Panc1 (cell line): ENCODE data around the gene SPTBN1.

Experiments used
- CTCF ChIP-seq: fragments of 450-650 bp; IDR thresholded peaks from 2 replicates; pipeline ENCODE4 v1.5.1; 2017; ENCODE audit warnings: mild to moderate bottlenecking
- POLR2AphosphoS5 ChIP-seq: IDR thresholded peaks from 2 replicates; pipeline ENCODE4 v1.6.1; 2012; ENCODE audit warnings: mild to moderate bottlenecking, low read depth, low read length, moderate library complexity
- SIN3A ChIP-seq: IDR thresholded peaks from 2 replicates; pipeline ENCODE4 v1.6.1; 2012; ENCODE audit warnings: low read depth, mild to moderate bottlenecking, low read length, moderate library complexity, borderline replicate concordance; ENCODE audit not compliant: insufficient read depth
- TCF7L2 ChIP-seq: IDR thresholded peaks from 2 replicates; pipeline ENCODE4 v1.6.1; 2011; ENCODE audit warnings: mild to moderate bottlenecking, low read depth, low read length, inconsistent platforms
- TF ChIP-seq, protein P1 (sequence below), 2 experiments: IDR thresholded peaks; 2 replicates each; pipeline ENCODE4 v1.6.1; 2011 to 2012; ENCODE audit warnings: low read depth in 2 of 2, control low read depth in 1 of 2, low read length in 1 of 2, mild to moderate bottlenecking in 1 of 2, moderate library complexity in 1 of 2; ENCODE audit not compliant: insufficient read depth in 1 of 2

DNA sequence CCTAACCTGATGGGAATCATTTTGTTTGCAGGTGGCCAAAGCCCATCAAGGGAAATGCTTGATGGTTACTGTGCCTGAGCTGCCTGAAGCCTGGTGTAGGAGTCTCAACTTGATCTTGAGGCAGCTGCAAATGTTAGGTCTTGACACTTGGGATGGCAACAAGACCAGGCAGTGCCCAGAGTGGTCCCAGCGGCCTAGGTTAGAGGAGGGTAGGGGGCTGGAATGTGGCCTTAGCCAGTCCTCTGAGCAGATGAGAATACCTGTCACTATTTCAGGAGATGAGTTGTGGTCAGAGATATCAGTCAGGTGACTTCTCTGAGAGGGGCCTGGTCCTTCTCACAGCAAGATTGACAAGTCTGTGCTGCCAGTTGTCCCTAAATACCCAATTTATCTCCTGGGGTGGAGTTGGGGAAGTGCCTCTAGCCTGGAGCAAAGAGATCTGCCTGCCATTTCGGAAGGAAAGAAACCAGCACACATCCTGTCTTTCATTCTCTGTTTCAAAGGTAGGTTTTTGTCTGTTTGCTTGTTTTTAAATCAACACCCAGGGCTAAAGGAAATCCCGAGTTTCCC is 13.4 kb downstream of the SPTBN1 start:
- no peak for TF ChIP-seq CTCF
- no peak for TF ChIP-seq SIN3A
- TF ChIP-seq TCF7L2: no peak
- TF ChIP-seq, protein P1, sequence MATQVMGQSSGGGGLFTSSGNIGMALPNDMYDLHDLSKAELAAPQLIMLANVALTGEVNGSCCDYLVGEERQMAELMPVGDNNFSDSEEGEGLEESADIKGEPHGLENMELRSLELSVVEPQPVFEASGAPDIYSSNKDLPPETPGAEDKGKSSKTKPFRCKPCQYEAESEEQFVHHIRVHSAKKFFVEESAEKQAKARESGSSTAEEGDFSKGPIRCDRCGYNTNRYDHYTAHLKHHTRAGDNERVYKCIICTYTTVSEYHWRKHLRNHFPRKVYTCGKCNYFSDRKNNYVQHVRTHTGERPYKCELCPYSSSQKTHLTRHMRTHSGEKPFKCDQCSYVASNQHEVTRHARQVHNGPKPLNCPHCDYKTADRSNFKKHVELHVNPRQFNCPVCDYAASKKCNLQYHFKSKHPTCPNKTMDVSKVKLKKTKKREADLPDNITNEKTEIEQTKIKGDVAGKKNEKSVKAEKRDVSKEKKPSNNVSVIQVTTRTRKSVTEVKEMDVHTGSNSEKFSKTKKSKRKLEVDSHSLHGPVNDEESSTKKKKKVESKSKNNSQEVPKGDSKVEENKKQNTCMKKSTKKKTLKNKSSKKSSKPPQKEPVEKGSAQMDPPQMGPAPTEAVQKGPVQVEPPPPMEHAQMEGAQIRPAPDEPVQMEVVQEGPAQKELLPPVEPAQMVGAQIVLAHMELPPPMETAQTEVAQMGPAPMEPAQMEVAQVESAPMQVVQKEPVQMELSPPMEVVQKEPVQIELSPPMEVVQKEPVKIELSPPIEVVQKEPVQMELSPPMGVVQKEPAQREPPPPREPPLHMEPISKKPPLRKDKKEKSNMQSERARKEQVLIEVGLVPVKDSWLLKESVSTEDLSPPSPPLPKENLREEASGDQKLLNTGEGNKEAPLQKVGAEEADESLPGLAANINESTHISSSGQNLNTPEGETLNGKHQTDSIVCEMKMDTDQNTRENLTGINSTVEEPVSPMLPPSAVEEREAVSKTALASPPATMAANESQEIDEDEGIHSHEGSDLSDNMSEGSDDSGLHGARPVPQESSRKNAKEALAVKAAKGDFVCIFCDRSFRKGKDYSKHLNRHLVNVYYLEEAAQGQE (IDR thresholded peaks at IDR 0.05; ENCODE audit: insufficient read depth in 1 of 2, low read depth in 2 of 2, low read length in 1 of 2): no peak
- TF ChIP-seq POLR2AphosphoS5: no peak
